ENCODE results near the gene HNRNPCL2.
"Not testable (repeated sequence)": the region's sequence is repeated elsewhere in the genome, so short reads cannot be mapped to it uniquely, and the experiment has no call there.

Gene HNRNPCL2

DNA sequence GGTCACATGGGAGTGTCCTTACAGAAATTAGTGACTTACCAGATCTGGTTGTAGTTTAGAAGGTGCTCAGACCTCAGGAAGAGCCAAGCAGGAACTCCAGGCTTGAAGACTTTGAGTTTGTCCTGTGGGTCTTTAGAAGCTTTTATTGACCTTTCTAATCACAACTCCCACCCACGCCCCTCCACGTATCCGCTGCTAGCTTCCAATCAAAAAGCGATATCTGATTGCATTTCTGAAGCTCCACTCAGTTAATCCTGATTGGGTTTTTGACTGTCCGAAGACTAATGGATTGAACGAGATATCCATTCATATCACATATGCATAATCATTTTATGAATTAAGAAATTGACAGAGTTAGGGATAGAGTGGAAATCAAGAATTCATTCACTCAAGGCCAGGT lies at the start of gene HNRNPCL2:
Gene HNRNPCL2 (minus strand): TSS at position 101 of the 400 bp plus-strand sequence. CDS start 454 bp downstream, outside the sequence.
- not testable (repeated sequence) for DNase-seq

DNA sequence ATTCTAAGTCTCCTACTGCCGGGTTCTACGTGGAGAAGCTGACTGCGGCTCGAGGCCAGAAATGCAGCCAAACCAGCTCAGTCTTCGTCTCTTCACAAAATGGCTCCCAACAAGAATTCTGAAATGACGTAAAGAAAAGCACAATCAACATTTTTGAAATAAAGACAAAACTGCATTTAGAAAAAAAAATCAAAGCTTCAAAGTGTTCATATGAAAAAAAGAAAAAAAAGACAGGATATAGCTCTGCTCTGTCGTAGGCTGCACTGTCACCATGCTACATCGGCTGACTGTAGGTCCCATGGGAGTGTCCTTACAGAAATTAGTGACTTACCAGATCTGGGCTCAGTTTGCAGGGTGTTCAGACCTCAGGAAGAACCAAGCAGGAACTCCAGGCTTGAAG lies 48.9 kb upstream of the HNRNPCL2 start, which contains the start of gene HNRNPCL4:
Gene HNRNPCL4 (minus strand): TSS at position 101 of the 400 bp plus-strand sequence. CDS start 164 bp downstream, outside the sequence.
- not testable (repeated sequence) for DNase-seq

DNA sequence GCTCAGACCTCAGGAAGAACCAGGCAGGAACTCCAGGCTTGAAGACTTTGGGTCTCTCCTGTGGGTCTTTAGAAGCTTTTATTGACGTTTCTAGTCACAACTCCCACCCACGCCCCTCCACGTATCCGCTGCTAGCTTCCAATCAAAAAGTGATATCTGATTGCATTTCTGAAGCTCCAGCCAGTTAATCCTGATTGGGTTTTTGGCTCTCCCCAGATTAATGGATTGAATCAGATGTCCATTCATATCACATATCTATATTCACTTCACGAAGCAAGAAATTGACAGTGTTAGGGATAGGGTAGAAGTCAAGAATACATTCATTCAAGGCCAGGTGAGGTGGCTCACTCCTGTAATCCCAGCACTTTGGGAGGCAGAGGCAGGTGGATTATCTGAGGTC lies 39.3 kb upstream of the HNRNPCL2 start, which contains the start of gene PRAMEF26:
Gene PRAMEF26 (minus strand): TSS at position 101 of the 400 bp plus-strand sequence. CDS start 2,914 bp downstream, outside the sequence.
- DNase-seq, result not testable (repeated sequence)

DNA sequence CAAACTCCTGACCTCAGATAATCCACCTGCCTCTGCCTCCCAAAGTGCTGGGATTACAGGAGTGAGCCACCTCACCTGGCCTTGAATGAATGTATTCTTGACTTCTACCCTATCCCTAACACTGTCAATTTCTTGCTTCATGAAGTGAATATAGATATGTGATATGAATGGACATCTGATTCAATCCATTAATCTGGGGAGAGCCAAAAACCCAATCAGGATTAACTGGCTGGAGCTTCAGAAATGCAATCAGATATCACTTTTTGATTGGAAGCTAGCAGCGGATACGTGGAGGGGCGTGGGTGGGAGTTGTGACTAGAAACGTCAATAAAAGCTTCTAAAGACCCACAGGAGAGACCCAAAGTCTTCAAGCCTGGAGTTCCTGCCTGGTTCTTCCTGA lies 46.2 kb downstream of the HNRNPCL2 start, which contains the start of gene PRAMEF25:
Gene PRAMEF25 (plus strand): TSS at position 301 of the 400 bp plus-strand sequence. CDS start 2,920 bp downstream, outside the sequence.
- not testable (repeated sequence) for DNase-seq
